H1 (cell line): ENCODE measurements around the gene BEST1. TPM values are rescaled to one million over a fixed set of nuclear protein-coding genes. Genes with fewer than 3 reads are reported as not detected.

ENCODE experiments used
- CTCF ChIA-PET: fragments of 300-600 bp; sonication (Branson Sonifier 250); formaldehyde crosslinking; loops from one replicate; lab custom pipeline; 2021; ENCODE audit not compliant: partially characterized antibody; lab: Charles Lee
- POLR2A ChIA-PET: fragments of 300-600 bp; sonication (Branson Sonifier 250); formaldehyde crosslinking; loops from one replicate; lab custom pipeline; 2021; ENCODE audit warnings: inconsistent platforms; ENCODE audit not compliant: partially characterized antibody; lab: Charles Lee
- DNase-seq, 2 experiments: peaks; one replicate each; pipeline versions ENCODE4 v3.0.0 to v3.0.0-alpha.2; 2010 to 2022; ENCODE audit warnings: low spot score in 2 of 2, low read depth in 1 of 2, mixed read lengths in 1 of 2
- FAIRE-seq: peaks from 2 replicates; lab custom pipeline; 2011; peaks lifted over from hg19 to GRCh38; lab: Jason Lieb, UNC
- H2AFZ ChIP-seq: 2 replicates; pipeline ENCODE4 v1.8.1; 2012; ENCODE audit warnings: low read length, inconsistent platforms
- H2AK5ac ChIP-seq: 2 replicates; pipeline ENCODE4 v1.6.1; 2013; ENCODE audit warnings: low read depth, low read length
- H2BK120ac ChIP-seq: replicated peaks from 2 replicates; pipeline ENCODE3; 2013; ENCODE audit warnings: low read depth, low read length, inconsistent platforms
- H2BK12ac ChIP-seq: 2 replicates; pipeline ENCODE4 v1.6.1; 2013; ENCODE audit warnings: low read depth, low read length
- H2BK15ac ChIP-seq: 2 replicates; pipeline ENCODE4 v1.6.1; 2013; ENCODE audit warnings: low read length
- H2BK20ac ChIP-seq: 2 replicates; pipeline ENCODE4 v1.6.1; 2013; ENCODE audit warnings: low read length
- H2BK5ac ChIP-seq: 2 replicates; pipeline ENCODE4 v1.6.1; 2013; ENCODE audit warnings: low read depth, low read length
- H3K14ac ChIP-seq: 2 replicates; pipeline ENCODE4 v1.6.1; 2013; ENCODE audit warnings: inconsistent platforms; ENCODE audit not compliant: insufficient read length
- H3K18ac ChIP-seq: 2 replicates; pipeline ENCODE4 v1.6.1; 2013; ENCODE audit warnings: low read length; ENCODE audit errors: extremely low read depth
- H3K23ac ChIP-seq: 2 replicates; pipeline ENCODE4 v1.6.1; 2013; ENCODE audit warnings: inconsistent platforms; ENCODE audit not compliant: insufficient read length
- H3K23me2 ChIP-seq: 2 replicates; pipeline ENCODE4 v1.6.1; 2013; ENCODE audit warnings: low read depth, low read length
- H3K27ac ChIP-seq: 2 replicates; pipeline ENCODE4 v1.6.1; 2011; ENCODE audit warnings: low read depth, low read length, inconsistent platforms
- H3K27me3 ChIP-seq, 4 experiments: replicated peaks in 1 of 4; 1 replicate in 1 of 4; 2 replicates in 3 of 4; pipeline versions ENCODE4 v1.6.1 to v1.8.1; 2011 to 2013; ENCODE audit warnings: low read length in 3 of 4, mild to moderate bottlenecking in 3 of 4, inconsistent platforms in 2 of 4, mixed read lengths in 2 of 4, moderate library complexity in 1 of 4; ENCODE audit not compliant: control insufficient read depth in 3 of 4, insufficient read depth in 3 of 4; ENCODE audit errors: extremely low read depth in 1 of 4
- H3K36me3 ChIP-seq, 4 experiments: 2 replicates each; pipeline versions ENCODE4 v1.6.1 to v1.8.1; 2011 to 2013; ENCODE audit warnings: mild to moderate bottlenecking in 4 of 4, low read length in 3 of 4, moderate library complexity in 2 of 4, control low read depth in 1 of 4, inconsistent platforms in 1 of 4; ENCODE audit not compliant: insufficient read depth in 4 of 4, control insufficient read depth in 2 of 4
- H3K4ac ChIP-seq: replicated peaks from 2 replicates; pipeline ENCODE3; 2013; ENCODE audit warnings: low read length, low read depth, mixed read lengths, inconsistent platforms; ENCODE audit not compliant: insufficient read length
- H3K4me1 ChIP-seq, 4 experiments: replicated peaks in 1 of 4; 1 replicate in 1 of 4; 2 replicates in 3 of 4; pipeline versions ENCODE4 v1.6.1 to v1.8.1; 2011 to 2013; ENCODE audit warnings: low read length in 3 of 4, inconsistent platforms in 2 of 4, mixed read lengths in 1 of 4; ENCODE audit not compliant: insufficient read depth in 4 of 4, control insufficient read depth in 3 of 4
- H3K4me2 ChIP-seq, 2 experiments: 2 replicates each; pipeline versions ENCODE4 v1.6.1 to v1.8.1; 2011 to 2013; ENCODE audit warnings: low read depth in 2 of 2, low read length in 2 of 2, control low read depth in 1 of 2, inconsistent platforms in 1 of 2, mild to moderate bottlenecking in 1 of 2; ENCODE audit not compliant: insufficient read depth in 1 of 2
- H3K4me3 ChIP-seq, 4 experiments: fragments of 200-600, 300-600 bp in 1 of 4; sonication (generic), shearing (Covaris generic), sonication (Bioruptor Twin) in 1 of 4; 2 replicates each; pipeline versions ENCODE4 v1.5.1 to v1.8.1; 2011 to 2016; ENCODE audit warnings: low read length in 4 of 4, low read depth in 3 of 4, control low read depth in 2 of 4, inconsistent platforms in 2 of 4, mild to moderate bottlenecking in 2 of 4, mixed read lengths in 1 of 4, moderate library complexity in 1 of 4; ENCODE audit not compliant: insufficient read depth in 2 of 4; ENCODE audit errors: extremely low read depth in 1 of 4
- H3K56ac ChIP-seq: replicated peaks from 2 replicates; pipeline ENCODE3; 2013; ENCODE audit warnings: low read depth, mild to moderate bottlenecking, mixed read lengths, low read length, inconsistent platforms; ENCODE audit not compliant: insufficient read length
- H3K79me1 ChIP-seq: 2 replicates; pipeline ENCODE4 v1.6.1; 2013; ENCODE audit warnings: low read depth, low read length, control low read depth
- H3K79me2 ChIP-seq, 2 experiments: 2 replicates each; pipeline versions ENCODE4 v1.6.1 to v1.8.1; 2012 to 2013; ENCODE audit warnings: low read length in 2 of 2, mild to moderate bottlenecking in 2 of 2, inconsistent platforms in 1 of 2; ENCODE audit not compliant: insufficient read depth in 2 of 2, control insufficient read depth in 1 of 2
- H3K9ac ChIP-seq, 4 experiments: replicated peaks in 1 of 4; 1 replicate in 1 of 4; 2 replicates in 3 of 4; pipeline versions ENCODE4 v1.6.1 to v1.8.1; 2011 to 2013; ENCODE audit warnings: low read depth in 3 of 4, low read length in 3 of 4, control low read depth in 2 of 4, mild to moderate bottlenecking in 2 of 4, moderate library complexity in 2 of 4, inconsistent platforms in 1 of 4; ENCODE audit errors: extremely low read depth in 1 of 4
- H3K9me3 ChIP-seq, 2 experiments: 2 replicates each; pipeline versions ENCODE4 v1.6.1 to v1.8.1; 2012 to 2013; ENCODE audit warnings: mild to moderate bottlenecking in 2 of 2, moderate library complexity in 2 of 2, control low read depth in 1 of 2, inconsistent platforms in 1 of 2, low read depth in 1 of 2, low read length in 1 of 2, mixed read lengths in 1 of 2; ENCODE audit not compliant: insufficient read depth in 2 of 2
- H4K20me1 ChIP-seq, 2 experiments: replicated peaks in 1 of 2; 2 replicates each; pipeline versions ENCODE3 to v1.8.1; 2011 to 2013; ENCODE audit warnings: inconsistent platforms in 2 of 2, low read length in 2 of 2, mild to moderate bottlenecking in 1 of 2; ENCODE audit not compliant: insufficient read depth in 2 of 2, control insufficient read depth in 1 of 2
- H4K5ac ChIP-seq: 2 replicates; pipeline ENCODE4 v1.6.1; 2013; ENCODE audit warnings: low read length, low read depth, mixed read lengths, inconsistent platforms; ENCODE audit not compliant: insufficient read length
- H4K8ac ChIP-seq: 2 replicates; pipeline ENCODE4 v1.8.0; 2013; ENCODE audit warnings: mild to moderate bottlenecking, moderate library complexity, low read length, inconsistent platforms; ENCODE audit not compliant: insufficient read depth; ENCODE audit errors: extremely low read depth
- H4K91ac ChIP-seq: replicated peaks from 2 replicates; pipeline ENCODE3; 2013; ENCODE audit warnings: low read length, mixed read lengths, inconsistent platforms; ENCODE audit not compliant: insufficient read length
- ATF2 ChIP-seq: IDR thresholded peaks from 2 replicates; pipeline ENCODE4 v1.6.1; 2012; ENCODE audit warnings: low read length, inconsistent platforms
- CTBP2 ChIP-seq: IDR thresholded peaks from 2 replicates; pipeline ENCODE4 v1.7.0; 2011; ENCODE audit warnings: borderline replicate concordance, mild to moderate bottlenecking, moderate library complexity, mixed read lengths, low read length; ENCODE audit not compliant: insufficient read depth, insufficient read length
- JUN ChIP-seq: IDR thresholded peaks from 2 replicates; pipeline ENCODE4 v1.6.1; 2011; ENCODE audit warnings: low read depth, mild to moderate bottlenecking, improper control_type of control experiment, low read length
- POLR2AphosphoS5 ChIP-seq: IDR thresholded peaks from 2 replicates; pipeline ENCODE4 v1.6.1; 2011; ENCODE audit warnings: low read depth, low read length
- RAD21 ChIP-seq, 2 experiments: IDR thresholded peaks in 1 of 2; conservative IDR thresholded peaks in 1 of 2; 2 replicates each; pipeline ENCODE4 v1.6.1; 2011; ENCODE audit warnings: low read depth in 2 of 2, low read length in 2 of 2, improper control_type of control experiment in 1 of 2, inconsistent platforms in 1 of 2, mild to moderate bottlenecking in 1 of 2, moderate library complexity in 1 of 2
- RBBP5 ChIP-seq: IDR thresholded peaks from 2 replicates; pipeline ENCODE4 v1.7.1; 2012; ENCODE audit warnings: low read depth, mild to moderate bottlenecking, inconsistent platforms, low read length, moderate library complexity, borderline replicate concordance
- SIN3A ChIP-seq, 2 experiments: IDR thresholded peaks in 1 of 2; conservative IDR thresholded peaks in 1 of 2; 2 replicates each; pipeline ENCODE4 v1.6.1; 2011 to 2012; ENCODE audit warnings: low read length in 2 of 2, improper control_type of control experiment in 1 of 2, low read depth in 1 of 2, mild to moderate bottlenecking in 1 of 2
- TAF7 ChIP-seq: optimal IDR thresholded peaks from 2 replicates; pipeline ENCODE3; 2011; ENCODE audit warnings: low read depth, mild to moderate bottlenecking, inconsistent platforms, low read length, moderate library complexity, borderline replicate concordance
- YY1 ChIP-seq: IDR thresholded peaks from 2 replicates; pipeline ENCODE4 v1.6.1; 2011; ENCODE audit warnings: low read depth, mild to moderate bottlenecking, low read length
- WGBS, 2 experiments: shearing (Covaris generic) in 1 of 2; methylation state at CpG; one replicate each; pipeline versions ENCODE4 v1.1.6 to v1.1.7; 2013 to 2015; ENCODE audit warnings: low lambda C conversion rate in 2 of 2, mixed read lengths in 2 of 2, inconsistent platforms in 1 of 2, low coverage in 1 of 2, missing lambda C conversion rate in 1 of 2; ENCODE audit not compliant: insufficient replicate concordance in 2 of 2, insufficient coverage in 1 of 2, insufficient read length in 1 of 2; ENCODE audit errors: extremely low coverage in 1 of 2, missing lambda C conversion rate in 1 of 2; 5-methylcytosine and 5-hydroxymethylcytosine counted together
- polyA plus RNA-seq, 7 experiments: library from polyadenylated mRNA; depleted of rRNA in 3 of 7; stranded (reverse) in 5 of 7; unstranded in 2 of 7; fragments of >200 nt in 5 of 7; fragments of 200-250 nt in 2 of 7; gene quantifications; 1 replicate in 5 of 7; 2 replicates in 1 of 7; 4 replicates in 1 of 7; pipeline versions ENCODE4 v1.2.1 to v1.2.3, GENCODE V29; 2011 to 2013; ENCODE audit warnings: missing spikeins in 2 of 7, mixed read lengths in 2 of 7
- total RNA-seq: library from RNA; stranded (reverse); fragmentation: NEBNext Ultra II Directional; extraction: Animal tissue kit (Norgen Biotek cat#: 25700); gene quantifications from 2 replicates; pipeline ENCODE4 v1.2.1, GENCODE V29; 2021

Gene BEST1
- total and polyA plus RNA-seq, 2 of the 8 experiments (the other 6 are each of a cell fraction or from before 2014, with no cell fraction given), result 0.22 to 0.62 TPM

- H2BK12ac ChIP-seq, result no peak overlapping the region
- H4K5ac ChIP-seq, result no peak overlapping the region
- H3K9ac ChIP-seq, result no peak overlapping the region
- no peak overlapping the region for H2AFZ ChIP-seq
- ChIA-PET POLR2A (interaction anchor here (0.6 to 1.7 kb wide), 3 partner anchors 10 to 16 kb away, joined by 3 to 4 read pairs (median 3); no protein-coding TSS in a partner anchor), CTCF (interaction anchor here (1.2 to 11.1 kb wide), 5 partner anchors 9 to 194 kb away, joined by 3 to 202 read pairs (median 10); no protein-coding TSS in a partner anchor)
- H3K4ac ChIP-seq, result no peak overlapping the region
- no peaks in the 10 kb centered on the region for H3K79me1 ChIP-seq
- no peak overlapping the region for H3K4me2 ChIP-seq
- H3K27ac ChIP-seq, result no peak overlapping the region
- H3K14ac ChIP-seq, result no peak overlapping the region
- H3K23me2 ChIP-seq, result peaks cover 7% of the 10 kb centered on the region; the same call in 1 of the 2 replicates
- no peak overlapping the region for H3K4me3 ChIP-seq
- no peak overlapping the region for H2BK20ac ChIP-seq
- H3K9me3 ChIP-seq, result no peaks in the 10 kb centered on the region
- H2BK5ac ChIP-seq, result no peak overlapping the region; the same call in 1 of the 2 replicates
- no peak for DNase-seq
- H4K8ac ChIP-seq, result no peak overlapping the region
- H2AK5ac ChIP-seq, result no peak overlapping the region
- no peak overlapping the region for H4K91ac ChIP-seq
- no peak overlapping the region for H3K23ac ChIP-seq
- no peak for FAIRE-seq
- H4K20me1 ChIP-seq, result no peaks in the 10 kb centered on the region
- no peak overlapping the region for H3K56ac ChIP-seq
- 86% methylated on average over 7 of the region's 7 CpGs; no CpG with 5 or more reads in 1 of the 2 experiments for WGBS, 2 experiments
- no peak overlapping the region for H3K18ac ChIP-seq
- H2BK15ac ChIP-seq, result no peak overlapping the region
- H3K36me3 ChIP-seq, result no peaks in the 10 kb centered on the region
- no peaks in the 10 kb centered on the region for H3K79me2 ChIP-seq
- H2BK120ac ChIP-seq, result no peak overlapping the region
- H3K4me1 ChIP-seq, result peaks cover 0 to 13% (median 2%) of the 10 kb centered on the region in 4 experiments; a peak in 3 of 7 replicates
- H3K27me3 ChIP-seq, result peaks cover 0 to 28% (median 20%) of the 10 kb centered on the region in 4 experiments; a peak in 6 of 7 replicates
- no peak for TF ChIP-seq ATF2
- no peak for TF ChIP-seq YY1
- no peak for TF ChIP-seq JUN
- no peak for TF ChIP-seq CTBP2
- no peak for TF ChIP-seq TAF7
- no peak for TF ChIP-seq SIN3A (conservative IDR thresholded peaks at IDR 0.05 in 1 of 2, IDR thresholded peaks at IDR 0.05 in 1 of 2; ENCODE audit: low read depth in 1 of 2, low read length in 2 of 2)
- no peak for TF ChIP-seq POLR2AphosphoS5
- TF ChIP-seq RBBP5, result no peak
- no peak for TF ChIP-seq RAD21 (IDR thresholded peaks at IDR 0.05 in 1 of 2, conservative IDR thresholded peaks at IDR 0.05 in 1 of 2; ENCODE audit: low read depth in 2 of 2, low read length in 2 of 2)
Observed at GRCh38 chr11:61914471-61915171, 35.5 kb upstream of the BEST1 start.
